GM21367 (cell line): ENCODE results near the gene UQCRHL.

Experiments used
- ATAC-seq: cut with Tn5 transposase; IDR thresholded peaks from one replicate; pipeline ENCODE4 v1.9.1; 2021; ENCODE audit not compliant: unreplicated experiment

Gene UQCRHL

DNA sequence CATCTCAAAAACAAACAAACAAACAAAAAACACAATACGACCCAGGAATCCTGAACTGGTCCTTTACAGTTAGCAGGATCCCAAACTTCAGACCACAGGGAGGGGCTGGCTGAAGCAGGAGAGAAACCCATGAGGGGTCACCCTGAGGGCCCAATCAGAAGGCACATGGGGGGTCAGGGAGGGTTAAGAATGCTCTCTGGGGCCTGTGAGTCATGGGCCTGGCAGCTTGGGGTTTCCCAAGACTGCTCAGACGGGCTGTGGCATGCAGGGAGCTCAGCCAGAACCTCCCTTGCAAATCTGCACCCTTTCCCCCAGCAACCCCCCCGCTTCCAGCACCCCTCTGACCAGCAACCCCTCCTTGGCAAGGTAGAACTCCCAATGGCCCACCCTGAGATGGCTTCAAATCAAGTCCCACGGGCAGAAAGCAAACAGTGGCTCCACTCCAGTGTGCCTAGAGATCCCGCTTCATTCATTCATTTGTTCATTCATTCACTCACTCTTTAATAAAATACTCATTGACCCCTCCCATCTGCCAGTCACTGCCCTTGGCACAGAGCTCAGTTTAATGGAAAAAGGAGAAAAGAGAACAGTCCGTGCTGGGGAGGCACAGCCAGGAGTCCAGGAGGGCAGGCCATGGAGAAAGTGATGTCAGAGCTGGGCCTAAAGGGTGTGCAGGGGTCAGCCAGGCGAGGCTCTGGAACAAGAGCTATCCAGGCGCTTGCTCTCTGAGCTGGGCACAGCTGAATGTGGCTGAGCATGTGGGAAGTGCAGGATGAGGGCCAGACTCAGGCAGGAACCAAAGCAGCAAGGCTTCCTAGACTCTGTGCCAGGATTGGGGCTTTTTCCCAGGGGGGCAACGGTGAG, 8.2 kb downstream of the UQCRHL start:
- no peak for ATAC-seq

DNA sequence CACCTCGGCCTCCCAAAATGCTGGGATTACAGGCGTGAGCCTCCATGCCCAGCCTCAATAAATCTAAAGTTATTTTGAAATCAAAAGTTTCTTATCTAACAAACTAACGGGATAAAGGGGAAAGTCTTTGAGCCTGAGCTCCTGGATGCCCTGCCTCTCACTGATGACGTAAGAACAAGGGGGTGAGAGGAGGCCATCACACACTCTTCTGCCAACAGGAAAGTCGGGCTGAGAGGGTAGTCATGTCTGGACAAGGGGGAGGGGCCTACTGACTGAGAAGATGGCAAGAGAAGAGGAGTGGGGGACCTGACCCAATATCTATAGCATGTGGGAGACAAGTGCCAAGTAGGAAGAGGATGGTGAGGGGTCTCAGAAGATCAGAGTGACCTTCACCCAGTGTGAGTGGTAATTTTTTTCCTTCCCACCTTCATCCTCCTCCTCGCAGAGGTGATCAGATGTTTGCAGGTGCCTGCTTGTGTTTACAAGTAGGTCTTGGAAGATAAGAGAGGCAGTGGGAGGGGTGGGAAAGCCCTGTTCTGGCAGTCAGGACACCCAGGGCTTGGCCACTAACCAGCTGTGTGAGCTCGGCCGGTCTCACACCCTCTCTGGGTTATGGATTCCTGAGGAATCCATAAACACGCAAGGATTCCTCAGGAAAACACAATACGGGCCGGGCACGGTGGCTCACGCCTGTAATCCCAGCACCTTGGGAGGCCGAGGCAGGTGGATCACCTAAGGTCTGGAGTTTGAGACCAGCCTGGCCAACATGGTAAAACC, 9.6 kb downstream of the UQCRHL start:
- ATAC-seq, result no peak

DNA sequence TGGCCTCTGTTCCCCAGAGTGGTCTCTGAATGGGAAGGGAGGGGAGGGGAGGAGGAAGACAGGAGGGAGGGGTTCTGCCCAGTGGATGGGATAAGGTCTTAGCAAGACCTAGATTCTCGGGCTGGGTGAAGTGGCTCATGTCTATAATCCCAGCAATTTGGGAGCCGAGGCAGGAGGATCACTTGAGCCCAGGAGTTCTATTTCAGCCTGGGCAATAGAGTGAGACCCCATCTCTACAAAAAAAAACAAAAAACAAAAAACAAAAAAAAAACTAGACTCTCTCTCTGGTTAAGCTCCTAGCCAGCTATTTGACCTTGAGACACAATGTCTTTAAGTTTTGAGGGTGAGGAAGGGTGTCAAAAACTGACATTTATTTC, 11.4 kb downstream of the UQCRHL start:
- ATAC-seq, result no peak

DNA sequence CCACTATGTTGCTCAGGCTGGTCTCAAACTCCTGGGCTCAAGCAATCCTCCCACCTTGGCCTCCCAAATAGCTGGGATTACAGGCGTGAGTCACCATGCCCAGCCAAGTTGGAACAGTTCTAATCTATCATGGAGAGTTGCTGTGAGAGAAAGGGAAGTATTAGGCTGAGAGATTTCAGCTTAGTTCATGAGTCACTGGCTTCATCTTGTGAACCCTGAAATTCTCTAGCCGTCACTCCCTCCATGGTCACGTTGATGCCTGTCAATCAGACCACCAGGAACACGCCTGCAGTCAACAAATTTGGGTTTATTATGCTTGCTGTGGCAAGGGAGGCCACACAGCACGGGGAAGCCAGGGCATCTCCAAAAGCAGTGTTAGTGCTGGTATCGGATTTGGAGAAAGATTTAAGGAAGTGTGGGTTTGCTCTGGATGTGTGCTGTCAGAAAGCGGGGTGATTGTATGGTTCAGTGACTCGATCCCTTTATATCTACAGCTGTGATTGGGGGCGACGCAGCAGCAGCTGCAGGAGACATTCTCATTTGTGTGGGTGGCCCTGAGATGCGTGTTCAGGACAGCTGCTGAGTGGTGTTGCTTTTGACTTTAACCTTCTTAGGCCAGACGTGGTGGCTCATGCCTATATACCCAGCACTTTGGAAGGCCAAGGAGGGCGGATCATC, 18.7 kb downstream of the UQCRHL start:
- ATAC-seq, result no peak

DNA sequence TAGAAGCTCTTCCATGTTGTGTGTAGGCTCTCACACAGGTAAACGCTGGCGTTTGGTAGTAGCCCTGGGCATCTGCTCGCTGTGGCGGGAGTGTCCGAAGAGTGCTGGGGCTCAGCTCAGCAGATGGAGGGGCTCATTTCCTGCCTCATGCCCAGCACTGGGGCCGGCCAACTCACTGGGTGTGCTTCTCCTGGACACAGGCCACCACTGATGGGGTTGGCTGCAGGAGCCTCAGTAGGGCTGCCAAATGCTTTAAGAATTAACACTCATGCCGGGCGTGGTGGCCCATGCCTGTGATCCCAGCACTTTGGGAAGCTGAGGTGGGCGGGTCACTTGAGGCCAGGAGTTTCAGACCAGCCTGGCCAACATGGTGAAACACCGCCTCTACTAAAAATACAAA, 20.9 kb downstream of the UQCRHL start:
- no peak for ATAC-seq

DNA sequence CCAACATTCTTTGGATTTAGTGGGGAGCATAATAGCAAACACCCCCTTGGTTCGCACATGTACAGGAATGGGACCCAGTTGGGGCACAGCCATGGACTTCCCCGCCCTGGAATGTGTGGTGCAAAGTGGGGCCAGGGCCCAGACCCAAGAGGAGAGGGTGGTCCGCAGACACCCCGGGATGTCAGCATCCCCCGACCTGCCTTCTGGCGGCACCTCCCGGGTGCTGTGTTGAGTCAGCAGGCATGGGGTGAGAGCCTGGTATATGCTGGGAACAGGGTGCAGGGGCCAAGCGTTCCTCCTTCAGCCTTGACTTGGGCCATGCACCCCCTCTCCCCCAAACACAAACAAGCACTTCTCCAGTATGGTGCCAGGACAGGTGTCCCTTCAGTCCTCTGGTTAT, 21.8 kb downstream of the UQCRHL start:
- no peak for ATAC-seq

DNA sequence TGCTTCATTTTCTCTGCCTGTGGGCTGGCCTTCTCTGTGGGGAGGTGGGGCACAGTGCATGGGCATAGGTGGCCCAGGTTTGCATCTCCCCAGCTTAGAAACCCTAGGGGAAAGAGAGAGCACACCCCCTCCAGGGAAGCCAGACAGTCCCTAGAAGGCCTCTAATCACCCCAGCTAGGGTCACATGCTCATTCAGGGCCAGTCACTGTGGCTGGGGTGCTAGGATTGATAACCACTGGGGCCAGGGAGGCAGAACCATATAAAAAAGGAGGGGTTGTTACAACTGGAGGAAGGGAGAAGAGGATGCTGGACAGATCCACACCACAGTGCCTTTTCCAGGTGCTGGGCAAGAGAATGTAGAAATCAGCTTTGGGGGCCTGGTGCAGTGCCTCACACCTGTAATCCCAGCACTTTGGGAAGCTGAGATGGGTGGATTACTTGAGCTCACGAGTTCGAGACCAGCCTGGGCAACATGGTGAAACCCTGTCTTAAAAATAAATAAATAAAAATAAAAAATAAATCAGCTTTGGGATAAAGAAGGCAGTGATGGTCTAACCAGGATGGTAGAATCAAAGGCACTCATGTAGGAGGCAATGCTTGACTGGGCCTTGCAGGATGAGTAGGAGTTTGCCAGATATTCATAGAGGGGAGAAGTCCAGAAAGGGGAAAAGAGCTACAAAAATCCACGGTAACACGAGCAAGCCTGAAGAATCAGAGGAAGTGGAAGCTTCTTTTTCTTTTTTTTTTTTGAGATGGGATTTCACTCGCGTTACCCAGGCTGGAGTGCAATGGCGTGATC, 29.3 kb downstream of the UQCRHL start:
- ATAC-seq, result no peak

DNA sequence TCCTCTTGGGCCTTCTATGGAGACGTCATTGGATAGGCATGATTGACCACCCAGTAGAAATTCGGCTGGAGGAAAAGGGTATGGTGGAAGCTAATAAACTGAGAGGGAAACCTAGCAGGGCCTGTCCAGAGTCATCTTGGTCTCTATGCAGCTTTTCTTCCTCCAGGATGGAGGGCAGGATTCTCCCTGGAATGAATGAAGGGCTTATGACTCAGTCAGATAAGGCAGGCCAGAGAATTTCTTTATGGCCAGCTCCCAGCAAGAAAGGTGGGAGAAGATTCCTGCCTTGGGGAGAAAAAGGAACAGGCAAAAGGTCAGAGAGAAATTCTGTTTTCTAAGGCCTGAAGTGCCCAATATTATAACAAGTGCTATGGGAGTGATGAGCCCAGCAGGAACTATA, 31.7 kb downstream of the UQCRHL start:
- ATAC-seq, result no peak

DNA sequence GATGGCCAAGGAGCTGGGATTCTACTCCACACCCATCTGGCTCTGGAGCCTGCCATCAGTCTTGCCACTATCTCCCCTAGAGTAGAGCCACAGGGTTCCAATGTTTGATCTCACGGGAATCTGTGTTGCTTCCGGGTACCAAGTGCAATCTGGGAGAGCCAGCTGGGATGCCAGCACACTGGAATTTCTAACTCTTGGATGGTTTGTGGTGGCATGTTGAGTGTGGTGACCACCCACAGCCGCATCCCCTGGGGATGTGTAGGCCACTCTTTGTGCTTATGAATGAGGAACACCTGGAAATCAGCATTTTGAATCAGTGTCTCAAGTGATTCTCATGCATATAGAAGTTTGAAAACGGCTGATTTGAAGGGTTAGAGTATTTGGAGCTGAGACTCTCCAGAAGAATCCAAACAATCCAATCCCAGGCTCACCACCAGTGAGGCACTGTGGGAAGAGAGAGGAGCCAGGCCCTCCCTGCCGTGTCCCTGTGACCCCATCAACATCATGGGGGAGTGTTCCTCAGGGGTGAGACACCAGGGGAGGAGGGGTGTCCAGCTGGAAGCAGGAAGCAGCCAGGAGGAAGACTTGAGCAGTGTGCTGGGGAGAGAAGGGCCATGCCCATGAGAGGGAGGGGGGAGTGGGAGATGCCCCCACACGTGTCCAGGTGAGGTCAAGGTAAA, 35.5 kb downstream of the UQCRHL start:
- ATAC-seq, result no peak

DNA sequence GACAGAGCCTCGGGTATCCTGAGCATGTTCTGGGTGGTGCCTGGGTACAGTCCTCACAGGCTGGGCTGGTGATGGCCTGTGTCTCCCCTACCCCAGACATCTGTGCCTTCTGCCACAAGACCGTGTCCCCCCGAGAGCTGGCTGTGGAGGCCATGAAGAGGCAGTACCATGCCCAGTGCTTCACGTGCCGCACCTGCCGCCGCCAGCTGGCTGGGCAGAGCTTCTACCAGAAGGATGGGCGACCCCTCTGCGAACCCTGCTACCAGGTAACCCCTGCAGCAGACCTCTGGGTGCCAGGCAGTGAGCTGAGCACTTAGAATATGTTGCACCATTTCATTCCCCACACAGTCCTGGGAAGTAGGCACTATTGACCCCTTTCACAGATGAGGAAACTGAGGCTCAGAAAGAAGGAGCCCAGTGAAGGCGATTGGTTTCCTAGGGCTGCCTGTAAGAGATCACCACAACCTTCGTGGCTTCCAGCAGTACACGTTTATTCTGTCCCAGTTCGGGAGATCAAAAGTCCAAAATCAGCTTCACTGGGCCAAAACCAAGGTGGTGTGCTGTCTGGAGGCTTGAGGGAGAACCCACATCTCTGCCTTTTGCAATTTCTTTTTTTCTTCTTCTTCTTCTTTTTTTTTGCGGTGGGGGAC, 37.0 kb downstream of the UQCRHL start:
- ATAC-seq, result no peak

DNA sequence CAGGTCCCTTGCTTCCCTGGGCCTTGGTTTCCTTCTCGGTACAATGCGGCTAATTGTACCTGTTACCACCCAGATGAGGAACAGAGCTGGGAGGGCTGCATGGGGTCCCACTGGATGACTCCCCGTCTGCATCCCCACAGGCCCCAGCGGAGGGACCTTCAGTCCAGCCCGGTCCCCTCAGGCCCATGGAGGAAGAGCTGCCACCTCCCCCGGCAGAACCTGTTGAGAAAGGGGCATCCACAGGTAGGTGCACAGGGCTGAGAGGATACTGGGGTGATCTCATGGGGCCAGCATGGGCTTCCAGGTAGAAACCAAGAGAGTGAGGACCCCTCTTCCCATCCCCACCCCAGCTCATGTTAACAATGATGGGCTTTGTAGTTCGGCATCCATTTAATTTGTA, 39.1 kb downstream of the UQCRHL start:
- no peak for ATAC-seq

DNA sequence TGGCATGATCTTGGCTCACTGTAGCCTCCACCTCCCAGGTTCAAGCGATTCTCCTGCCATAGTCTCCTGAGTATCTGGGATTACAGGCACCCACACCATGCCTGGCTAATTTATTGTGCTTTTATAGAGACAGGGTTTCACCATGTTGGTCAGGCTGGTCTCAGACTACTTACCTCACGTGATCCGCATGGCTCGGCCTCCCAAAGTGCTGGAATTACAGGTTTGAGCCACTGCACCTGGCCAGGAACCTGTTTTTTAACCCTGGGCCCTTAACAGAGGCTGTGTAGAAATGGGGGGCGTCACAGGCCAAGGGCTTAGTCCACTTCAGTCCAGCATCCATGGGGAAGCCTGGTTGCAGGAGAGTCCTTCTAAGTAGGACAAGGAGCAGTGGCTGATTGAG, 39.5 kb downstream of the UQCRHL start:
- no peak for ATAC-seq

DNA sequence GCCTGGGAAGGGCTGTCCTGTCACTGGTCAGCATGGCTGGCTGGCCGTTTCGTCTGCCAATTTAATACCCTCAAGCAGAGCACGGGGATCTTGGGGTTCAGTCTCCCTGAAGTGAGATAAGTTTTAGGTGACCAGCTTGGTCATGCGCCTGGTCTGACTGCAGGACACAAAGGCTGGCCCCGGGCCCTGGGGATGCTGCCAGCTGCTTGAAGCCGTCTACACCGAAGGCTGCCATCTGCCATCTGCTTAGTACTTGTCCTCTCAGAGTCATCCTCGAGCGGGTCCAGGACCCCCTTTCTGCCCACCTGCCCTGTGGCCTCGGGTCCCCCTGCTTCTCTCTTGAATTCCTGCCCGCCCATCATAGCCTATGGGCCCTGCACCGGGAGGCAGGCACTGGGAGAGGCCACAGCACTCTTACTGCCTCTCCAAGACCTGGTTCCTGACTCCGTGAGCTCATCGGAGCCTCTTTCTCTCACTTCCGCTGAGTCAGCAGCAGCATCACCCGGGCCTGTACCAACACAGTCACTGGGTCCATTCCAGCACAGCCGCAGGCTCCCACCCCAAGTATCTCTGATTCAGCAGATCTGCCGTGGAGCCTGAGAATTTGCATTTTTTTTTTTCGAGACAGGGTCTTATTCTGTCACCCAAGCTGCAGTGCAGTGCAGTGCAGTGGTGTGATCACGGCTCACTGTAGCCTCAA, 41.8 kb downstream of the UQCRHL start:
- ATAC-seq, result no peak

DNA sequence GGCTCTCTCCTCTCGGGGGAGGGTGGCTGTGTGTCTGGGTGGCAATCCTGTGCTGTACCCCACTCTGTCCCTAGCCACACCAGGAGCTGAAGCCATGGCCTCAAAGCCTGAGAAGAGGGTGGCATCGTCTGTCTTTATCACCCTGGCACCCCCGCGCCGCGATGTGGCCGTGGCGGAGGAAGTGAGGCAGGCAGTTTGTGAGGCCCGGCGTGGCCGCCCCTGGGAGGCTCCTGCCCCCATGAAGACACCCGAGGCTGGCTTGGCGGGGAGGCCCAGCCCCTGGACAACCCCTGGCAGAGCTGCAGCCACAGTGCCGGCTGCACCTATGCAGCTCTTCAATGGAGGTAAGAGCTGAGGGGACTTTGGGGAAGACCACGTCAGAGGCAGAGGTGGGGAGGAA, 42.6 kb downstream of the UQCRHL start:
- ATAC-seq, result no peak

DNA sequence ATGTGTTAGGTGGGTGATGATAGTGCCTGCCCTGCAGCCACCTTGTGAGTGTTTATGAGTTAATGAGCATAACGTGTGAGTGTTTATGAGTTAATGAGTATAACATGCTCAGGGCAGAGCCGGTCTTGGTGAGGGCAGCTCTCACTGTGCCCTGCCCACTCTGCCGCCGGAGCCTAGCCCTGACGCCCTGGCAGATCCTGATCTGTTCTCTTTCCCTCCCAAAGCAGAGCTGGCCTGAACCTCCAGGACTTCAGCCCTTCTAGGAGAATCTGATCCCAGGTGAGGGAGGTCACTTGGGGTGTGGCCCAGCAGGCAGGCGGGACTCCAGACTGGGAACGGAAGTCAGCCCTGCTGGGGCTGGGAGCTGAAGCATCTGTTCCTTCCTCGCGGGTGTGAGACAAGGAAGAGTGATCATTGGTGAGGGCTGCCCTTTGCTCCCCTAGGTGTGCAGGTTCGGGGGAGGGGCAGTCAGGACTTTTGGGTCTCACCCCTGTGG, 43.1 kb downstream of the UQCRHL start:
- no peak for ATAC-seq

DNA sequence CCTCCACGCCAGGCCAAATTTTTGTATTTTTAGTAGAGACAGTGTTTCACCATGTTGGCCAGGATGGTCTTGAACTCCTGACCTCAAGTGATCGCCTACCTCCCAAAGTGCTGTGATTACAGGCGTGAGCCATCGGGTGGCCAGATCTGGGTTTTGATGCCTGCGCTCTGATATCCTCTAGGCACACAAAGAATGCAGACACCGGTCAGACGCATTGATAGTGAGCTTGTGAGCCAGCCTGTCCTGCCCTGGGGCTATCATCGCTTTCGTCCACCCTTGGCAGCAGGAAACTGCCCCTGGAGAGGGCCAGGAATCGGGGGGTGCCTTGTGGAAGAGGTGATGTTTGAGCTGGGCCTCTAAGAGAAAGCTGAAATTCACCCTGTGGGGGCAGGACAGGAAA, 44.9 kb downstream of the UQCRHL start:
- no peak for ATAC-seq

DNA sequence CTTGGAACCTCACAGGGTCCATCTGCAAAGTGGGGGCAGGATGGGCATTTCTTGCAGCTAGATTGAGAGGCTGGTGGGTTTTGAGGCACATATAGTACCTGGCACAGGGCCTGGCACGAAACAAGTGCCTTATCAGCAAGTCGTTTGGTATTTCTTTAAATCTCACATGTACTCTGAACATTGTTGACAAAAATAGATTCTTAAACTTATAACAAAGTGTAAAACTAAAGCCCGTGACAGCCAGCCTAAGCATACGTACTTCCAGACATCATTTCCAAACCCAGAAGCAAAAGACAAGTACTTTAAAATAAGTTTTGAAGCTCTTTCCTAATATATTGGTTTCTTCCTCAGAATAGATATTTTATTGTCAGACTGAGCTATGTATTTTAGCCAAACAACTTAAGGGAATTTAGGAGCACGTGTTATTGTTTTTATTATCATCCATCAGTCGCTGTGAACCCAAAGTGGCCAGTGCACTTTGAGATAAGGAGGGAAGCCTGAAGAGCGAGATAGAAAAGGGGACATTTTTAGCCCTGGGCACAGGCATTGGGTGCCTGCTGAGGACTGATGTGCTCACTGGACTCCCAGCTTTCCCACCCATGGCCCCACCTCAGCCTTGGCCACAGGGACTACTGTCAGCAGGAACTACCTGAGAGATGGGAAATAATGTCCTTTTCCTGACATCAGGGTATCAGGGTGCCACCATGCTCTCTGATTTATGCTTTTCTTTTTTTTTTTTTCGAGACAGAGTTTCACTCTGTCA, 45.9 kb downstream of the UQCRHL start:
- no peak for ATAC-seq

DNA sequence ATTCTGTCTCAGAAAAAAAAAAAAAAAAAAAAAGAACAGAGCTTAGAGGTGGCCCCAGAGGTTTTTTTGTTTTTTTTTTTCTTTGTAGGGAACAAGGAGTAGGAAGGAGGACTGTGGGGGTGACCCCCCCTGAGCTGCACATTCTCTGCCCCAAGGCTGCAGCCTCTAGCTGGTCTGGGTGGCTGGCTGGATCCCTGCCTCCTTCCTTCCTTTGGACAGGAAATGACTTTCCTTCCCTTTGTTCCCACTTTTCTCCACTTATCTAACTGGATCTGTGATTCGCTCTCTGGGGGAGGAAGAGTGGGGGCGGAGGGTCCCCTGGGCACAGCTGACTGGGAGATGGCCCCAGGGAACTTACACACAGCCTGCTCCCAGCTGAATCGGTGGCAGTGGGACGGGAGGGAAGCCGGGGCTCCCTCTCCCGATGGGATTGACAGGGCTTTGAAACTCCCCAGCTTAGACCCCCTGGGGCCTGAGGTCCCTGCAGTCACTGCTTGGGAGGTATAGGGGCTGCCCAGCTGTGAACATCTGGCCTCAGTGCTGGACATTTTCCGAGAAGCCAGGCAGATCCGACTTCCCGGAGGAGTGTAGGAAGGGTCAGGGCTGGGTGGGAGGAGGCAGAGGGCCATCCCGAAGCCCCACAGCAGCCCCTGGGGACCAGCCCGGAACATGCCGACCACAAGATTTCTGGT, 46.8 kb downstream of the UQCRHL start:
- ATAC-seq, result no peak
